ENCODE data around the gene RAB24.

DNA sequence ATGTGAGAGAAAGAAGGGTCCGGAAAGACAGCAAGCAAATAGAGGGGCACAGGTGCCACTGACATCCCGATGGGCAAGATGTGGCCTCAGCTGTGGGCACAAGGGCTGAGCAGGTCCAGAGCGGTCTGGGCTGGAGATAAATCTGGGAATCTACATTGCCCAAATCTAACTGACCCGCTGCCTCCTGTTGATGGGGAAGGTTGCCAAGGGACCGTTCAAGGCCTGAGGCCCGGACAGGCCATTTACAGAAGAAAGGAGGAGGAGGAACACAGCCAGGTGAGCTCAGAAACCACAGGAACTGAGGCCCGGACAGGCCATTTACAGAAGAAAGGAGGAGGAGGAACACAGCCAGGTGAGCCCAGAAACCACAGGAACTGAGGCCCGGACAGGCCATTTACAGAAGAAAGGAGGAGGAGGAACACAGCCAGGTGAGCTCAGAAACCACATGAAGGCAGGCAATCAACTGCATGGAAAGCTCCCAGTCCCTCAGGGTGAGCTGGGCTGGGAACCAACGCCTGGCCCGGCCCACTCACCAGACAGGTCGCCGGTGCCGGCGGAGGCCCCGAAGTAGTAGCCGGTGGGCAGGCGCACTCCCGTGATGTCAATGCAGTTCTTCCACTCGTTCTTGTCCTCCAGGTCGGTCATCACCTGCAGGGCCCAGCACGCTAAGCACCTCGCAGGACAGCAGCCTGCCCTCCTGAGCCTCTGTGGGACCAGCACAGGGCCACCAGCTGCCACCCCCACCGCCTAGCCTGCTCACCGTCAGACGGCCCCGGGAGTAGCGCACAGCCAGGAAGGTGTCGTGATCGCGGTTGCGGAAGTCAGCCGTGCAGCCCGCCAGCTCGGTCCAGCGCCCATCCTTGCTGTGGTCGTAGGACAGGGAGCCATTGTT, 33.3 kb upstream of the RAB24 start:
- TF ChIP-seq, protein P1, sequence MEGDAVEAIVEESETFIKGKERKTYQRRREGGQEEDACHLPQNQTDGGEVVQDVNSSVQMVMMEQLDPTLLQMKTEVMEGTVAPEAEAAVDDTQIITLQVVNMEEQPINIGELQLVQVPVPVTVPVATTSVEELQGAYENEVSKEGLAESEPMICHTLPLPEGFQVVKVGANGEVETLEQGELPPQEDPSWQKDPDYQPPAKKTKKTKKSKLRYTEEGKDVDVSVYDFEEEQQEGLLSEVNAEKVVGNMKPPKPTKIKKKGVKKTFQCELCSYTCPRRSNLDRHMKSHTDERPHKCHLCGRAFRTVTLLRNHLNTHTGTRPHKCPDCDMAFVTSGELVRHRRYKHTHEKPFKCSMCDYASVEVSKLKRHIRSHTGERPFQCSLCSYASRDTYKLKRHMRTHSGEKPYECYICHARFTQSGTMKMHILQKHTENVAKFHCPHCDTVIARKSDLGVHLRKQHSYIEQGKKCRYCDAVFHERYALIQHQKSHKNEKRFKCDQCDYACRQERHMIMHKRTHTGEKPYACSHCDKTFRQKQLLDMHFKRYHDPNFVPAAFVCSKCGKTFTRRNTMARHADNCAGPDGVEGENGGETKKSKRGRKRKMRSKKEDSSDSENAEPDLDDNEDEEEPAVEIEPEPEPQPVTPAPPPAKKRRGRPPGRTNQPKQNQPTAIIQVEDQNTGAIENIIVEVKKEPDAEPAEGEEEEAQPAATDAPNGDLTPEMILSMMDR (IDR thresholded peaks at IDR 0.05; ENCODE audit: low read depth, low read length, missing input control): no peak
- TF ChIP-seq FOXA1 (IDR thresholded peaks at IDR 0.05) (no peak), SP1 (IDR thresholded peaks at IDR 0.05) (no peak), NR2F2 (IDR thresholded peaks at IDR 0.05) (no peak), YY1 (IDR thresholded peaks at IDR 0.05) (no peak), GABPA (IDR thresholded peaks at IDR 0.05 in 1 of 2, conservative IDR thresholded peaks at IDR 0.05 in 1 of 2) (no peak), TAF1 (conservative IDR thresholded peaks at IDR 0.05) (no peak)
- TF ChIP-seq, protein P2, sequence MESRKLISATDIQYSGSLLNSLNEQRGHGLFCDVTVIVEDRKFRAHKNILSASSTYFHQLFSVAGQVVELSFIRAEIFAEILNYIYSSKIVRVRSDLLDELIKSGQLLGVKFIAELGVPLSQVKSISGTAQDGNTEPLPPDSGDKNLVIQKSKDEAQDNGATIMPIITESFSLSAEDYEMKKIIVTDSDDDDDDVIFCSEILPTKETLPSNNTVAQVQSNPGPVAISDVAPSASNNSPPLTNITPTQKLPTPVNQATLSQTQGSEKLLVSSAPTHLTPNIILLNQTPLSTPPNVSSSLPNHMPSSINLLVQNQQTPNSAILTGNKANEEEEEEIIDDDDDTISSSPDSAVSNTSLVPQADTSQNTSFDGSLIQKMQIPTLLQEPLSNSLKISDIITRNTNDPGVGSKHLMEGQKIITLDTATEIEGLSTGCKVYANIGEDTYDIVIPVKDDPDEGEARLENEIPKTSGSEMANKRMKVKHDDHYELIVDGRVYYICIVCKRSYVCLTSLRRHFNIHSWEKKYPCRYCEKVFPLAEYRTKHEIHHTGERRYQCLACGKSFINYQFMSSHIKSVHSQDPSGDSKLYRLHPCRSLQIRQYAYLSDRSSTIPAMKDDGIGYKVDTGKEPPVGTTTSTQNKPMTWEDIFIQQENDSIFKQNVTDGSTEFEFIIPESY (IDR thresholded peaks at IDR 0.05): no peak
- TF ChIP-seq, protein P3, sequence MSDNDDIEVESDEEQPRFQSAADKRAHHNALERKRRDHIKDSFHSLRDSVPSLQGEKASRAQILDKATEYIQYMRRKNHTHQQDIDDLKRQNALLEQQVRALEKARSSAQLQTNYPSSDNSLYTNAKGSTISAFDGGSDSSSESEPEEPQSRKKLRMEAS (IDR thresholded peaks at IDR 0.05): no peak
